A204.1 (cell line): ENCODE measurements around the gene C10orf71.

Experiments used
- FAIRE-seq: peaks from 2 replicates; lab custom pipeline; 2012; peaks lifted over from hg19 to GRCh38; lab: Jason Lieb, UNC

Gene C10orf71

GRCh38 chr10:49338604-49339003 is 39.6 kb downstream of the C10orf71 start:
- no peak for FAIRE-seq

GRCh38 chr10:49344840-49345239 is 45.9 kb downstream of the C10orf71 start:
- no peak for FAIRE-seq

- FAIRE-seq = no peak
Measured at GRCh38 chr10:49347342-49347741, 48.4 kb downstream of the C10orf71 start.

GRCh38 chr10:49347827-49348226 is 48.9 kb downstream of the C10orf71 start:
- FAIRE-seq = no peak

GRCh38 chr10:49348593-49348992 is 49.6 kb downstream of the C10orf71 start:
- no peak for FAIRE-seq

- FAIRE-seq = no peak
Measured at GRCh38 chr10:49349390-49349789, 50.4 kb downstream of the C10orf71 start.

GRCh38 chr10:49350138-49350537 is 51.2 kb downstream of the C10orf71 start:
- FAIRE-seq = no peak

GRCh38 chr10:49350846-49351532 is 52.0 kb downstream of the C10orf71 start:
- no peak for FAIRE-seq

GRCh38 chr10:49351669-49352068 is 52.7 kb downstream of the C10orf71 start:
- FAIRE-seq = no peak

- no peak for FAIRE-seq
Measured at GRCh38 chr10:49352323-49352722, 53.4 kb downstream of the C10orf71 start.

- no peak for FAIRE-seq
Measured at GRCh38 chr10:49353026-49353894, 54.3 kb downstream of the C10orf71 start.

GRCh38 chr10:49353895-49354566 is 55.1 kb downstream of the C10orf71 start:
- FAIRE-seq = no peak

- FAIRE-seq = no peak
Measured at GRCh38 chr10:49354593-49354992, 55.6 kb downstream of the C10orf71 start.

GRCh38 chr10:49355221-49355620 is 56.3 kb downstream of the C10orf71 start:
- FAIRE-seq = no peak

- FAIRE-seq = no peak
Measured at GRCh38 chr10:49356181-49356580, 57.2 kb downstream of the C10orf71 start.

GRCh38 chr10:49356944-49357343 is 58.0 kb downstream of the C10orf71 start:
- no peak for FAIRE-seq

- FAIRE-seq = no peak
Measured at GRCh38 chr10:49357910-49358309, 58.9 kb downstream of the C10orf71 start.

- FAIRE-seq = no peak
Measured at GRCh38 chr10:49359349-49360270, 60.6 kb downstream of the C10orf71 start.

- FAIRE-seq = no peak
Measured at GRCh38 chr10:49360271-49361177, 61.6 kb downstream of the C10orf71 start.

GRCh38 chr10:49361178-49361554 is 62.2 kb downstream of the C10orf71 start:
- no peak for FAIRE-seq
